Measurements from ENCODE around the gene RCBTB1.
"Not testable (repeated sequence)": the region's sequence is repeated elsewhere in the genome, so short reads cannot be mapped to it uniquely, and the experiment has no call there.

Gene RCBTB1

DNA sequence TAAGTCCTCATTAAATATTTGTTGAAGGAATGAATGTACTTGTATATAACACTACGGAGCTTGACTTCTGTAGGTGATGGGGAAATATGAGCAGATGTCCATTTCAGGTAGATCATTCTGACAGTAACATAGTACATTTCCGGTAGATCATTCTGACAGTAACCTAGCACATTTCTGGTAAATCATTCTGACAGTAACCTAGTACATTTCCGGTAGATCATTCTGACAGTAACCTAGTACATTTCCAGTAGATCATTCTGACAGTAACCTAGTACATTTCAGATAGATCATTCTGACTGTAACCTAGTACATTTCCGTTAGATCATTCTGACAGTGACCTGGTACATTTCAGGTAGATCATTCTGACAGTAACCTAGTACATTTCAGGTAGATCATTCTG lies 87.2 kb downstream of the RCBTB1 start:
- Histone ChIP-seq H3K27me3 (replicated peaks; ENCODE audit: control insufficient read depth, insufficient read depth, low read length) (no peaks in the 10 kb centered on the region), H3K36me3 (ENCODE audit: control insufficient read depth, insufficient read depth, low read length) (peaks cover 4% of the 10 kb centered on the region), H3K4me3 (replicated peaks; ENCODE audit: low read depth, low read length) (no peak overlapping the region)
- DNase-seq (ENCODE audit: extremely low read depth, insufficient read length), result no peak
- TF ChIP-seq, protein P1, sequence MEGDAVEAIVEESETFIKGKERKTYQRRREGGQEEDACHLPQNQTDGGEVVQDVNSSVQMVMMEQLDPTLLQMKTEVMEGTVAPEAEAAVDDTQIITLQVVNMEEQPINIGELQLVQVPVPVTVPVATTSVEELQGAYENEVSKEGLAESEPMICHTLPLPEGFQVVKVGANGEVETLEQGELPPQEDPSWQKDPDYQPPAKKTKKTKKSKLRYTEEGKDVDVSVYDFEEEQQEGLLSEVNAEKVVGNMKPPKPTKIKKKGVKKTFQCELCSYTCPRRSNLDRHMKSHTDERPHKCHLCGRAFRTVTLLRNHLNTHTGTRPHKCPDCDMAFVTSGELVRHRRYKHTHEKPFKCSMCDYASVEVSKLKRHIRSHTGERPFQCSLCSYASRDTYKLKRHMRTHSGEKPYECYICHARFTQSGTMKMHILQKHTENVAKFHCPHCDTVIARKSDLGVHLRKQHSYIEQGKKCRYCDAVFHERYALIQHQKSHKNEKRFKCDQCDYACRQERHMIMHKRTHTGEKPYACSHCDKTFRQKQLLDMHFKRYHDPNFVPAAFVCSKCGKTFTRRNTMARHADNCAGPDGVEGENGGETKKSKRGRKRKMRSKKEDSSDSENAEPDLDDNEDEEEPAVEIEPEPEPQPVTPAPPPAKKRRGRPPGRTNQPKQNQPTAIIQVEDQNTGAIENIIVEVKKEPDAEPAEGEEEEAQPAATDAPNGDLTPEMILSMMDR (IDR thresholded peaks at IDR 0.05; ENCODE audit: insufficient read depth, low read length, poor library complexity, severe bottlenecking), result no peak

GRCh38 chr13:49497272-49497671 lies 88.1 kb downstream of the RCBTB1 start:
- TF ChIP-seq, protein P1 (IDR thresholded peaks at IDR 0.05; ENCODE audit: insufficient read depth, low read length, poor library complexity, severe bottlenecking), result no peak
- DNase-seq (ENCODE audit: extremely low read depth, insufficient read length), result no peak
- Histone ChIP-seq H3K27me3 (replicated peaks; ENCODE audit: control insufficient read depth, insufficient read depth, low read length) (no peaks in the 10 kb centered on the region), H3K36me3 (ENCODE audit: control insufficient read depth, insufficient read depth, low read length) (peaks cover 4% of the 10 kb centered on the region), H3K4me3 (replicated peaks; ENCODE audit: low read depth, low read length) (no peak overlapping the region)

DNA sequence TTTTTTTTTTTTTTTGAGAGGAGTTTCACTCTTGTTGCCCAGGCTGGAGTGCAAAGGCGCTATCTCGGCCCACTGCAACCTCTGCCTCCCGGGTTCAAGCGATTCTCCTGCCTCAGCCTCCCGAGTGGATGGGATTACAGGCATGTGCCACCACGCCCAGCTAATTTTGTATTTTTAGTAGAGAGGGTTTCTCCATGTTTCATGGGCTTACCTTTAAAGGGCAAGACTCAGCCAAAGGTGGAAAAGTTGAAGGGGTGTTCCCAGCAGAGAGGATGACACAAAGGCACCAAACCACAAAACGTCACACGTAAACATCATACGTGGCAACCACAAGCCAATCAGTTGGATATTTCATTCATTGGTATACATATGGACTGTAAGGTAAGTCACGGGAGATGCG lies 88.5 kb downstream of the RCBTB1 start:
- DNase-seq (ENCODE audit: extremely low read depth, insufficient read length); H3K36me3 ChIP-seq (ENCODE audit: control insufficient read depth, insufficient read depth, low read length); H3K27me3 ChIP-seq (replicated peaks; ENCODE audit: control insufficient read depth, insufficient read depth, low read length): not testable (repeated sequence)
- H3K4me3 ChIP-seq (replicated peaks; ENCODE audit: low read depth, low read length), result peak overlapping the region; percentile 87

GRCh38 chr13:49495783-49496762 lies 89.3 kb downstream of the RCBTB1 start, which contains the start of gene PHF11:
TSS of gene PHF11 (plus strand) at chr13:49495953. CDS start at chr13:49496002, 49 bp downstream.
- H3K36me3 ChIP-seq (ENCODE audit: control insufficient read depth, insufficient read depth, low read length), result peaks cover 2% of the 10 kb centered on the region
- TF ChIP-seq, protein P1 (IDR thresholded peaks at IDR 0.05; ENCODE audit: insufficient read depth, low read length, poor library complexity, severe bottlenecking), result peak; percentile 5
- peak within 1 kb of the TSS; percentile 87 for H3K4me3 ChIP-seq (replicated peaks; ENCODE audit: low read depth, low read length)
- peak; percentile 90 for DNase-seq (ENCODE audit: extremely low read depth, insufficient read length)
- no peaks in the 10 kb centered on the region for H3K27me3 ChIP-seq (replicated peaks; ENCODE audit: control insufficient read depth, insufficient read depth, low read length)

- H3K4me3 ChIP-seq (replicated peaks; ENCODE audit: low read depth, low read length), result peak overlapping the region; percentile 87
- TF ChIP-seq, protein P1 (IDR thresholded peaks at IDR 0.05; ENCODE audit: insufficient read depth, low read length, poor library complexity, severe bottlenecking), result no peak
- no peaks in the 10 kb centered on the region for H3K27me3 ChIP-seq (replicated peaks; ENCODE audit: control insufficient read depth, insufficient read depth, low read length)
- DNase-seq (ENCODE audit: extremely low read depth, insufficient read length), result no peak
- H3K36me3 ChIP-seq (ENCODE audit: control insufficient read depth, insufficient read depth, low read length), result peaks cover 2% of the 10 kb centered on the region
Measured at GRCh38 chr13:49494645-49495044, 90.7 kb downstream of the RCBTB1 start.

GRCh38 chr13:49488563-49488962 lies 96.8 kb downstream of the RCBTB1 start:
- Histone ChIP-seq H3K27me3 (replicated peaks; ENCODE audit: control insufficient read depth, insufficient read depth, low read length) (no peaks in the 10 kb centered on the region), H3K4me3 (replicated peaks; ENCODE audit: low read depth, low read length) (no peak overlapping the region), H3K36me3 (ENCODE audit: control insufficient read depth, insufficient read depth, low read length) (no peaks in the 10 kb centered on the region; the same call in 1 of the 2 replicates)
- no peak for DNase-seq (ENCODE audit: extremely low read depth, insufficient read length)
- TF ChIP-seq, protein P1 (IDR thresholded peaks at IDR 0.05; ENCODE audit: insufficient read depth, low read length, poor library complexity, severe bottlenecking), result no peak

All from GM06990 (cell line).